Lower lobe of right lung (tissue), 2 donors: ENCODE data around the gene YBX1. TPM values are rescaled to one million over a fixed set of nuclear protein-coding genes. Genes with fewer than 3 reads are reported as not detected.

Source experiments
- ATAC-seq, 2 donors: fragments of 200-7000 bp; cut with Tn5 transposase; one replicate each; pipeline ENCODE4 v1.9.1; 2020 to 2022; ENCODE audit warnings: mild to moderate bottlenecking in 2 of 2, moderate library complexity in 2 of 2
- DNase-seq: peaks from one replicate; pipeline ENCODE4 v3.0.0-alpha.2; 2020
- H3K27ac ChIP-seq: fragments of 200-600 bp; one replicate; pipeline ENCODE4 v1.8.0; 2022
- H3K27me3 ChIP-seq: fragments of 200-600 bp; one replicate; pipeline ENCODE4 v1.8.0; 2022; ENCODE audit warnings: low read depth
- H3K36me3 ChIP-seq: fragments of 200-600 bp; one replicate; pipeline ENCODE4 v1.8.0; 2022; ENCODE audit warnings: mild to moderate bottlenecking
- H3K4me1 ChIP-seq: fragments of 200-600 bp; one replicate; pipeline ENCODE4 v1.8.0; 2022
- H3K4me3 ChIP-seq: fragments of 200-600 bp; one replicate; pipeline ENCODE4 v1.8.0; 2022; ENCODE audit warnings: mild to moderate bottlenecking
- H3K9me3 ChIP-seq: fragments of 200-600 bp; one replicate; pipeline ENCODE4 v1.8.0; 2022
- intact Hi-C: fragments of 100-400 bp; cut with DNase I; formaldehyde crosslinking; loops from one replicate; pipeline ENCODE4 v1.11.0; 2022
- total RNA-seq: library from RNA; stranded (reverse); fragmentation: NEBNext Ultra II Directional; extraction: Animal tissue kit (Norgen Biotek cat#: 25700); gene quantifications from one replicate; pipeline ENCODE4 v1.2.1, GENCODE V29; 2021
- TF ChIP-seq, protein P1 (sequence below): fragments of 200-600 bp; IDR thresholded peaks from one replicate; pipeline ENCODE4 v1.8.0; 2022; ENCODE audit warnings: antibody characterized with exemption, mild to moderate bottlenecking
- donor health status: DM: no; HTN: yes; CAD: no; lungs with severe emphysema.

The YBX1 gene
- total RNA-seq, 1 donor from 2014 or later: 552 TPM

GRCh38 chr1:42742617-42743316 is 60.5 kb downstream of the YBX1 start:
- no peak overlapping the region for H3K4me3 ChIP-seq
- no peaks in the 10 kb centered on the region for H3K4me1 ChIP-seq
- no peak overlapping the region for H3K27ac ChIP-seq
- DNase-seq (no peak), ATAC-seq (no peak)
- peaks cover 15% of the 10 kb centered on the region for H3K36me3 ChIP-seq
- intact Hi-C loops: no loop called here
- TF ChIP-seq, protein P1, sequence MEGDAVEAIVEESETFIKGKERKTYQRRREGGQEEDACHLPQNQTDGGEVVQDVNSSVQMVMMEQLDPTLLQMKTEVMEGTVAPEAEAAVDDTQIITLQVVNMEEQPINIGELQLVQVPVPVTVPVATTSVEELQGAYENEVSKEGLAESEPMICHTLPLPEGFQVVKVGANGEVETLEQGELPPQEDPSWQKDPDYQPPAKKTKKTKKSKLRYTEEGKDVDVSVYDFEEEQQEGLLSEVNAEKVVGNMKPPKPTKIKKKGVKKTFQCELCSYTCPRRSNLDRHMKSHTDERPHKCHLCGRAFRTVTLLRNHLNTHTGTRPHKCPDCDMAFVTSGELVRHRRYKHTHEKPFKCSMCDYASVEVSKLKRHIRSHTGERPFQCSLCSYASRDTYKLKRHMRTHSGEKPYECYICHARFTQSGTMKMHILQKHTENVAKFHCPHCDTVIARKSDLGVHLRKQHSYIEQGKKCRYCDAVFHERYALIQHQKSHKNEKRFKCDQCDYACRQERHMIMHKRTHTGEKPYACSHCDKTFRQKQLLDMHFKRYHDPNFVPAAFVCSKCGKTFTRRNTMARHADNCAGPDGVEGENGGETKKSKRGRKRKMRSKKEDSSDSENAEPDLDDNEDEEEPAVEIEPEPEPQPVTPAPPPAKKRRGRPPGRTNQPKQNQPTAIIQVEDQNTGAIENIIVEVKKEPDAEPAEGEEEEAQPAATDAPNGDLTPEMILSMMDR: no peak
- no peaks in the 10 kb centered on the region for H3K9me3 ChIP-seq
- no peaks in the 10 kb centered on the region for H3K27me3 ChIP-seq

GRCh38 chr1:42743317-42744147 is 61.3 kb downstream of the YBX1 start:
- Histone ChIP-seq H3K27me3 (no peaks in the 10 kb centered on the region), H3K4me1 (no peaks in the 10 kb centered on the region), H3K27ac (no peak overlapping the region), H3K4me3 (no peak overlapping the region), H3K9me3 (no peaks in the 10 kb centered on the region), H3K36me3 (peaks cover 23% of the 10 kb centered on the region)
- DNase-seq (no peak), ATAC-seq (no peak)
- intact Hi-C loops: no loop called here
- TF ChIP-seq, protein P1: no peak

- intact Hi-C loops: no loop called here
- no peaks in the 10 kb centered on the region for H3K9me3 ChIP-seq
- no peaks in the 10 kb centered on the region for H3K27me3 ChIP-seq
- no peak overlapping the region for H3K4me3 ChIP-seq
- H3K36me3 ChIP-seq: peaks cover 28% of the 10 kb centered on the region
- DNase-seq (no peak), ATAC-seq (no peak)
- H3K4me1 ChIP-seq: no peaks in the 10 kb centered on the region
- TF ChIP-seq, protein P1: no peak
- H3K27ac ChIP-seq: no peak overlapping the region
These were observed 61.9 kb downstream of the YBX1 start for GRCh38 chr1:42744148-42744413.

DNA sequence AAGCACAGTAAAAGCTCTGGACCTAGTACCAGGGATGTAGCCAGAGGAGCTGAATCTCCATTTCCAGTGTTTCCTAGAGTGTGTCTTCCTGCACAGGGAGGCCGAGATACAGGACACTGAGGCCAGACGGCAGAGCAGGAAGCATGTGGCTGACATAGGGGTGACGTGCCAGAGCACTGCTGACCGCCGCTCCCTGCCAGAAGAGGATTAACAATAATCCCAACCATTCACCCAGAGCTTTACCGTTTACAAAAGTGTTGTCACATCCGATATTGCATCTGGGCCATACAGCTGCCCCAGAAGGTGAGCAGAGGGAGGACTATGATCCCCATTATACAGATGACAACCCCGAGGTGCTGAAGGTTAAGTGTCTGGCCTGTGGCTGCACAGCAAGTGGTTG is 63.6 kb downstream of the YBX1 start:
- Histone ChIP-seq H3K27me3 (no peaks in the 10 kb centered on the region), H3K27ac (no peak overlapping the region), H3K4me1 (no peaks in the 10 kb centered on the region), H3K36me3 (peaks cover 41% of the 10 kb centered on the region), H3K4me3 (no peak overlapping the region), H3K9me3 (no peaks in the 10 kb centered on the region)
- intact Hi-C loops: no loop called here
- DNase-seq: no peak
- no peak for ATAC-seq
- TF ChIP-seq, protein P1: no peak

DNA sequence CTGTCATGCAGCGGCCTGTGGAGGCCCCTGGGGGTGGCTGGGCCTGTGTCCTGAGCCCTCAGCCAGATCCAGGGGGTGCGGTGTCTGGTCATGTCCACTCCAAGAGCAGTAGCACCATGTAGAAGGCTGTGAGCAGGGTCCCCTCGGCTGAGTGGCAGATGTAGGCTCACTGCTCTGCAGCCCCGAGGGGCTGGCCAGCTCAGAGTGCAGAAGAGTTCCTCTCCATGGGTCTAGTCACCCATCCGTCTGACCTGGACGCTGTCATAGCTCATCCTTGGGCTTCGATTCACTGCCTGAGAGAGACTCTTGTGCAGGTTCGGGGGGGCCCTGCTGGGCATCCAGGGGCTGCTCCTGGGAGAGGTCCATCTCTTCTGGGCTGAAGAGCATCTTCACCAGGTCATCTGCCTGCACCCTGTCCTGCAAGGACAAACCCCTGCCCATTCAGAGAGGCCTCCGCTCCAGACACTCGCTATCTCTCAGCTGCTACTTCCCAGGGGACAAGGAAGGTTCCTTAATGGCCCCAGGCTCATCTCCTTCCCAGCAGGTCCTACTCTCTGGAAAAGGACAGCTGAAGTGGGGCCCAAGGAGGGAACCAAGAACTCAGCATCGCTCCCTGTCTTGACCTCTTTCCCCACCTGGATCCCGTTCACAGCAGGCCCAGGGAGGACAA is 64.4 kb downstream of the YBX1 start:
- Histone ChIP-seq H3K27me3 (no peaks in the 10 kb centered on the region), H3K9me3 (no peaks in the 10 kb centered on the region), H3K4me3 (no peak overlapping the region), H3K27ac (no peak overlapping the region), H3K4me1 (no peaks in the 10 kb centered on the region), H3K36me3 (peaks cover 42% of the 10 kb centered on the region)
- DNase-seq (no peak), ATAC-seq (no peak)
- intact Hi-C loops: no loop called here
- TF ChIP-seq, protein P1: no peak
